Measurements from ENCODE around the gene SP140L.
"Not testable (repeated sequence)": the region's sequence is repeated elsewhere in the genome, so short reads cannot be mapped to it uniquely, and the experiment has no call there.

Gene SP140L

DNA sequence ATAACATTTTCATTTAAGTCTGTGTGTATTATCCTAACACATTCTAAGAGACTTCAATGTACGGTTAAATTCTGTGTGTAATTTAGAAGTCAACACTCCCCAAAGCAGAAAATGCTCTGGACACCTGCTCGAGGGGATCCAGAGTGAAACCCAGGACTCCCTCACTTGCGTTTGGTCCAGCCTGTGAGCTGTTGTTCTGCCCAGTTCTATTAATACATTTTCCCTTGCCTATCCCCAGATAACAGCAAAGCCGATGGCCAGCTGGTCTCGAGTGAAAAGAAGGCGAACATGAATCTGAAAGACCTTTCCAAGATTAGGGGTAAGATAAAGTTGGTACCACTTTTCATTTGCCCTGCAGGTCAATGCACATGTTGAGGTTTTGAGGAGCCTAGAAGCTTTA is 58.0 kb downstream of the SP140L start:
- DNase-seq: no peak

DNA sequence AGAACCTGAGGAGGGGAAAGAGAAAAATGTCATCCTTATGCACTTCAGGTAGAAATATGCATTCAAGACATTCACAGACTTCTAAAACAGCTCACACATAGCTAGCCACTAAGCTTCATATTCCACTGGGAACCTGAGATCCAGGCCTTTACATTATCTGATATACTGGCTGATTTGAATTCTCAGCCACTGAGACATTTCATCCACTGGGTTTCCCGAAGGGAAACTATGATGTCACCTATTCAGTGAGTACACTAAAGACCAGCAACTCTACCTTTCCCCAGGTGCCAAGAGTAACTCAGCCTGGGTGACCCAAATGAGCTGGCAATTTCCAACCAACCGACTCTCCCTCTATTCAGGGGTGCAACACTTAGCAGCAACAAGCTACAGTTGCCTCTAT is 67.3 kb downstream of the SP140L start:
- no peak for DNase-seq

DNA sequence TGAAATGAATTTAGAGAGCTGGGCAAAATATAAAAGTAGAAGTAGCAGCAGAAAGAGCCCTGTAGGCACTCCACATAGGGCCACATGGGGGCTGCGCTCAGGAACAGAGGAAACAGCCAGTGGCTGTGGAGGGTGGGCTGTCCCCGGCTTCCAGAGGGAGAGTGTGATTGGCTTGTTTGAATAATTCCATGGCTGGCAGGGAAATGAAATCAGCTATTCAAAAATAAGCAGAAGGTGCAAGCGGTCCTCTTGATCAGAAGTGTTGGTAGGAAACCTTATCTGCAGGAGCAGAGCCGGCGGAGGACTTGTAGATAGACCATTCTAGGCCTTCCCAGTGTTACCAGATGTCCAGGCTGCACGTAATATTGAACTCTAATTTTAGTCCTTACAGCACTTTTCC is 71.7 kb downstream of the SP140L start:
- not testable (repeated sequence) for DNase-seq

DNA sequence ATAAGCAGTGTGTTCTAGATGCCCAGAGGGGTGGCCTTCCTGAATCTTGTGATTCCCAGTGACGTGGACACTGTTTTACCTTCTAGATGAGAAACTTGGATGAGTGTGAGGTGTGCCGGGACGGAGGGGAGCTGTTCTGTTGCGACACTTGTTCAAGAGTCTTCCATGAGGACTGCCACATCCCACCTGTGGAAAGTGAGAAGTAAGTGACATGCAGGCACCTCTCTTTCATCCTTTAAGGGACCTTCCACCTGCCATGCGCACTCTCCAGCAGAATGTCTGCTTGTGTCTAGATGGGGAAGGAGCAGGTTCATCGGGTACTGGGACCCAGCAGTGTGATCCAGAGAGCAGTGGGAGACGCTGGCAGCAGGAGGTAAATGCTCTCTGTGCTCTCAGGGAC is 73.0 kb downstream of the SP140L start:
- no peak for DNase-seq

DNA sequence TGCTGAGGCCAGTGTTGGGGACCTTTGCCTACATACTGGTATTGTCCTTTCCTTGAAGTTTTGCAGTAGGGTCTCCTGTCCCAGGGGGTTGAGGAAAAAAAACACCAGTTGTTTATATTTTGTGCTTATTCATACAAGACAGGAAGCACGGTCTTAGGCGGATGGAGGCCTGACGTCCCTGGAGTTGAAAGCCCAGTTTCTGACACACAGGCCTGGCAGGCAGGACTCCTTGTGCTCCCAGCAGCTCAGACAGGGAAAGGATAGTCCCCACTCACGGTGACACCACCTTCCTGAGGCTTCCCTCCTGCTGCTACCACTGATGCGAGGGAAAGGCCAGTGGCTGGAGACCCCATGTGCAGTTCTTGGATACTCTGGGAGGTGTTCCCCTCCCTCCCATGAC is 73.5 kb downstream of the SP140L start:
- DNase-seq: no peak

DNA sequence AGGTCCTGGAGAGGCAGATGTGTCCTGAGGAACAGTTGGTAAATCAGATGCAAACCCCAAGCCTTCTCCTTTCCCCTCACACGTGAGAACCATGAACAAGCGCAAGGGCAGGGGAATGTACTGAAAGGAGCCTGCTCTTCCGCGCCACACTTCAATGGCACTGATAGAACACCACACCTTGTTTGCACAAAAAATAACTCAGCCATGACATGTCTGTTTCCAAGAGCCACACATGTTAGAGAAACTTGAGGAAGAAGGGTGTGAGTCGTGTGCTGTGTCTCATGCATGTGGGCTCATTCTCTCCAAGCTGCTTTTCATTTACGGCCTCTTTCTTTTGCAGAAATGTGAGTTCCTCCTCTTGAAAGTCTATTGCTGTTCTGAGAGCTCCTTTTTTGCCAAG is 74.0 kb downstream of the SP140L start:
- not testable (repeated sequence) for DNase-seq

- no peak for DNase-seq
Observed at GRCh38 chr2:230403746-230404145, 76.8 kb downstream of the SP140L start.

DNA sequence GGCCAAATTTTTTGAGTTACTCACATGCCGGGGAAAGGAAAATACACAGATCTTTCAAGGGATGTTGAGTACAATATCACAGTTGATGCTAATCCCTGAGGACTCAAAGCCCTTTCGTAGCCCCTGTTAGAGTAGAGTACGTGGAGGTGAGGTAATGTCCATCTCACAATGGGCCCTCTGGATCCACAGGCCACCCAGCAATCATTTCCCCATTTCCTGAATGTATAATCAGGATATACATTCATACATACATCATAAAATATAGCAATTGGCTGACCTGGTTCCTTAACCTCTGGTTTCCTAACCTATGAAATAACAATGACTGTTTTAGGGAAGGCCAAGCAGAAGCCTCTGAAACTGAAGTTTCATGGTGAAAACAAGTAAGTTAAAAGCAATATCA is 78.8 kb downstream of the SP140L start:
- DNase-seq: no peak

DNA sequence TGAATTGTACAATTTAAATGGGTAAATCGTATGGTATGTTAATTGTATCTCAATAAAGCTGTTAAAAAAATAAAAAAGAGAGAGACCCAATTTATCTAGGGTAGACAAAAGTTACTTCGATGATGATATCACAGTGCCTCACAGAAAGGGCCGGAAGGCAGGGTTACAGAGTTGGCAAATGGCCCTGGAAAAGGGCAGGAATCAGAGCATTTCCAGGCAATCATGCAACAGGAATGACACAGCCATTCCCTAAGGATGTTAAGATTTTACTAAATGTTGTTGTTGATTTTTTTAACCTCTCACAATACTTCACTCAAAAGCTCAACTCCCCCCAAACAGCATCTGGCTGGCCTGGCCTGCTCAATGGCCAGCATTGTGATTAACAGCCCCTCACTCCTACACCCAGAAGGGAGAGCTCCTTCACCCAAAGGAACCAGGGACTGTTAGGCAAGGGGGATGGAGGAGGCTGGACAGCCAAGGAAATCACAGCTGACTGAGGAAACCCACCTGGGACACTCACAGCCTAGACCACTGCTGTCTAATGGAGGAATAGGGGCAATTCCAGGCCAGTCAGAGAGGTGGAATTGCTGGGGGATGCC is 81.3 kb downstream of the SP140L start:
- DNase-seq: no peak

DNA sequence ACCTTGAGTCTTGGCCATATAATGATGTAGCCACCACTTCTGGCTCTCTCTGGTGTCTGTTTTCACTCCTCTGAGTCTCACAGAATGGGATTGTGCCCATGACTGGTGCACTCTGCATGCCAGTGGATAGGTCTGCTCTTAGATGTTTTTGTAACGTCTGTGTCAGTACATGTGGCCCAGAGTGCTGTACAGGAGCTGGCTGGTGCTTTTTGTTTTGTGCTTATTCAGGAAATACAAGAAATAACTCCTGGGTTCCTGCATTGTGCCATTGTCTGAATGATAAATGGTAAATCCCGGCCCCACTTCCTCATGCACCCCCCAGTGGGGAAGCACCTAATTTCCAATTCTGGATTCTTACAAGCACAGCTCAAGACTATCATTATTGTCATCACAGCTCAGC is 82.3 kb downstream of the SP140L start:
- DNase-seq: not testable (repeated sequence)

DNA sequence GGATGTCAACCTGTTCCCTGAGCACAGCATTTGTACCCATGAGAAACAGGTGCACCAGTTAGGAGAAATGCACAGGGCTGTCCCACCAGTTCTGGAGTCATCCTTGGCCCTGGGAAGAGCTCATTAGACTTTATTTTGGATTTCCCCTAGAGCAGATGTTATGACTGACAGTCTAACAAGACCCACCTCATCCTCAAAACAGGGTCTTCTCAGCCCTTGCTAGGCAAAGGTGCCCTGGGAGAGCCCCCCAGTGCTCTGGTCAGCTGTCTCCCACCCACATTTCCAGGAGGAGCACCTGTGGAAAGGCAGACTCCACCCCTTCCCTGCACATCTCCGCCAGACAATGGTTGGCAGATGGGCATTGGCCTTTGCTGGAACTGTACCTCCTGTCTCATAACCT is 83.3 kb downstream of the SP140L start:
- DNase-seq: no peak

- DNase-seq: no peak
Observed at GRCh38 chr2:230410861-230411569, 84.0 kb downstream of the SP140L start.

DNA sequence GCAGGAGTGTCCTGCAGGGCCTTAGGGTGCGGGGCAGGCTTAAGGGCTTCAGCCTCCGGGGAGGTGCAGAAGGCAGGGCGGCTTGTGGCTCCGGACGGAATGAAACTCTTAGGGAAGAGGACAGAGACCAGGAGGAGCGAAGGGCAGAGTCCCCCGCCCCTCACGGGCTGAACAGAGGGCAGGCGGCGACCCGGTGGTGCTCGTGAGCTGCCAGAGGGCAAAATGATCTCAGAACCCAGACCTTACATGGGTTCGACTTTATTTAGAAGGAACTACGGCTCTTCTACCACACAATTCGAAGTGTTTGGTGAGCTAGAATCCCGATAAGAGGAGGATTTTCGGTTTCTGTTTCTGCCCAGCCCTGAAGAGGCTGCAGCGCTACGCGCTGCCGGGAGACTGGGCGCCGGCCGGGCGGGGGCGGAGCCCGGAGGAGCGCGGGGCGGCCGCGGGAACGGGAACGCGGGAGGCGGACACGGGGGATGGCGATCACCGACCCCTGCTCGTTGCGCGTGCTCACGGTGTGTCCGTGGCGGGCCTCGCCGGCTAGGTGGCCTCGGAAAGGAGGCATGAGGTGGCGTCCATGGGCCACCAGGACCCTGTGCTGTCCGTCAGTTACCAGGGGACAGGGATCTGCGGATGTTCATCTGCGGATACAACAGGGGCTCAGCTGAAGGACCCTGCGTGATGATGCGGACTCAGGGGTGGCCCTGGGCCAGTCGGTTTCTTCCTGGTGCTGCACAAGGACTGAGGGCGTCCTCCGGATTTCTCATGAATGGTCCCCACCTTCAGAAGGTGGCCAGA is 84.8 kb downstream of the SP140L start:
- DNase-seq: peak; percentile 51

- no peak for DNase-seq
Observed at GRCh38 chr2:230412371-230412711, 85.3 kb downstream of the SP140L start.

DNA sequence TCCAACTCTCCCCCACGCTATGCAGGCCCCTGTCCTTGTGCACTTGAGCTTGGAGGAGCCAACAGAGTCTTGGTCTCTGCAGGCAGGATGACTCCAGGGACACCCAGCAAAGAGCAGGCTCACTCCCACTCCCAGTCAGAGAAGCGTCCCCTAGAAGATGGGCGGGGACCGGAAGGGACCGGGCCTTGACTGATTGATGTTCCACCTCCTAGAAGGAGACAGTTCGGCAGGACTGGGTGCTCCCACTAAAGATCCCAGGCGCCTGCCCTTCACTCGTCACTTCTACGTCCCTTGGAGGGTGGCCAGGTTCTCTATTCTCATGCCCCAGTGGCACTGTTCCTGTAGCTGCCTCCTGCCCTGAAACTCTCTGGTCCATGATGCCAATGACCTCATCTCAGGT is 85.9 kb downstream of the SP140L start:
- no peak for DNase-seq

DNA sequence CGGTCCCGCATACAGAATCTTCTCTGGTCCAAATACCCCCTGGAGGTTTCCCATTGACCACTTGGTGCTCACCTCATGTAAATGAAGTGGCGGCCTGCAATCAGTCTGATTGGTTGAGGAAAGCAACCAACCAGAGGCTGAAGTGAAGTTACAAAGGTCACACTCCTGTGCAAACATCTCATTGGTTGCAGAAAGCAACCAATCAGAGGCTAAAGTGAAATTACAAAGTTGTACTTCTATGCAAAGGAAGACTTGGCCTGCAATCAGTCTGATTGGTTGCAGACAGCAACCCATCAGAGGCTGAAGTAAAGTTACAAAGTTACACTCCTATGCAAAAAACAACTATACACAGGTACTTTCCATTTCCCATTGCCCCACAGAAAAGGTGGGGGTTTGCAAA is 86.5 kb downstream of the SP140L start:
- DNase-seq: no peak

DNA sequence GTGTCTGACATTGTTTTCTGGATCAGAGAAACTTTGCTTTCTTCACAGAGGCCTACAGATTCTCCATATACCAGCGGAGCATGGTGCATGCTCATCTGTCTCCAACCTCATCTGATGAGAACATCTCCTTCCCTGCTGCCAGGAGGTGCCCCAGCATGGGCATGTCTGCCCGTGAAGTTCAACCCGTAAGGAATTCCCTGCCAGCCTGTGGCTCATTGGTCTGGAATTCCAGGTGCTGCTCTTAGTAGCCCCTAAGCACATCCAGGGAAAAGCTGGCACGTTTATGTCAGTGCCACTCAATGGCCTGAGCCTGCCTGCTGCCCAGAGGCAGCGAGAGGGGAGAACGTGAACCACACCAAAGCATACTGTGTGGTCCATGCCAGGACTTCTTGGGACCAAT is 87.3 kb downstream of the SP140L start:
- no peak for DNase-seq

DNA sequence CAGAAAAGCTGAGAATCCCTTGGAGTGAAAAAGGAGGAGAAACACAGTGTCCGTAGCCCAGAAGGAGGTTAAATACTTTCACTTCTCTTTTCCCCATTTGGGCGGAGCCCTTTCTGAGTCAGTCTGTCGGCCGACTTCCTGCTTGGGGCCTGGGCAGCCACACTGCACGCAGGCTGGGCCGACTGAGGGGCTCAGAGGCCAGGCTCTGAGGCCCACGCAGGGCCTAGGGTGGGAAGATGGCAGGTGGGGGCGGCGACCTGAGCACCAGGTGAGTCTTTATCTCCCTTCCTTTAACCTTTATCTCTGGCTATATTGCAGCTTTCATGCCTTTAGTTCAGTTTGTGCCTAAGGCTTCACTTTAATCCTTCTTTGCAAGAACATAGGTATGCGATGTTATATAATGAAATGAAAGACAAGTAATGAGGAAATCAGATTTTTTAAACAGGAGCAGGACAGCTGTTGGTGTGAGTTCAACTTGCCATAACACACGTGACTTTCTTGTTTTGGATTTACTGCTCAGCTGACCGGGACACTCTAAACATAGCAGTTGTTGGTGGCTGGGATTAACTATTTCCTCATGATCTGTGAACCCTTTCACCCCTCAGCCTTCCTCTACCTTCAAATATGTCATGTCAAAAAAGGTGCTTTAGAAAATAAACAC is 89.2 kb downstream of the SP140L start, which contains the start of gene SP100:
TSS of gene SP100 (plus strand) at position 141 of the 661 bp plus-strand sequence. CDS start at position 237, 96 bp downstream.
- DNase-seq: peak; percentile 70

GRCh38 chr2:230417436-230417835 is 90.4 kb downstream of the SP140L start:
- no peak for DNase-seq

GRCh38 chr2:230418341-230419016 is 91.5 kb downstream of the SP140L start:
- DNase-seq: no peak

DNA sequence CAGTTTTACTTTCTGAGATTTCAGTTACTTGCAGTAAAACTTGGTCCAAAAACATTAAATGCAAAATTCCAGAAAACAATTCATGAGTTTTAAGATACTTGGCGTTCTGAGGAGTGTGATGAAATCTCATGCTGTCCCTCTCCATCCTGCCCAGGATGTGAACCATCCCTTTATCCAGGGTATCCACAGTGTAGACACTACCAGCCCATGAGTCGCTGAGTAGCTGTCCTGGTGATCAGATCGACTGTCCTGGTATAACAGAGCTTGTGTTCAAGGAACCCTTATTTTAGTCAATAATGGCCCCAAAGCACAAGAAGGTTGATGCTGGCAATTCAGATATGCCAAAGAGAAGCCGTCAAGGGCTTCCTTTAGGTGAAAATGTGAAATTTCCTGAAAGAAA is 92.2 kb downstream of the SP140L start:
- DNase-seq: no peak

DNA sequence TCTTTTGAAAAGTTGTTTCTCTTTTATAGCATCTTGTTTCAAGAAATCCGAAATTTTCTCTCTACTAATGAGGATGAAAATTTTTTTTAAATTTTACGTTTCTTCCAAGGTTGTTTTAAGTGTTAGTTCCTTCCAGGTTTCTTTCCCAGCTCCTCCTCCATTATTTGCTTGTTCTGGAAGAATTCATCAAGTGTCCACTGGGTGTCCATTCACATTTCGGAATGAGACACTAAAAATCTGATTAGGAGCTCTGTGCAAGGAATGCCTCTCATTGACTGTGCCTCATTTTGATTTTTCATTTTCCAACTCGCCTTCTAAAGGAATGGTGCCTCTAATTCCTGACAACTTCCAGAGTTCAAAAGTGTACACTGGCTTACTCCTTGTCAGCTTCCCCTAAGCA is 95.2 kb downstream of the SP140L start:
- no peak for DNase-seq

- no peak for DNase-seq
Observed at GRCh38 chr2:230423851-230424458, 97.0 kb downstream of the SP140L start.

Data from activated effector memory CD4-positive, alpha-beta T cell treated with Interleukin-2 at 50 U/mL for 16 hours (primary cell).